IMR-90 (cell line): ENCODE results near the gene GSTT4. TPM values are rescaled to one million over a fixed set of nuclear protein-coding genes. Genes with fewer than 3 reads are reported as not detected.
A peak's percentile ranks its signal among the peaks of the same experiment; 100 is the strongest.

Experiments used
- ATAC-seq: fragments of 200-7000 bp; cut with Tn5 transposase; 2 replicates; pipeline ENCODE4 v1.9.1; 2020; ENCODE audit warnings: low read depth, mild to moderate bottlenecking, moderate library complexity
- BruUV-seq: library from RNA; stranded (reverse); fragments of 400-500 nt; replicated peaks from 2 replicates; lab custom pipeline; 2021; lab: Mats Ljungman, UMichigan
- CTCF ChIA-PET: fragments of 300-600 bp; formaldehyde crosslinking; extraction: SDS; loops from one replicate; lab custom pipeline; 2021; ENCODE audit warnings: antibody characterized with exemption; lab: Yijun Ruan, JAX
- POLR2A ChIA-PET: fragments of 300-600 bp; sonication (Branson Sonifier 250); formaldehyde crosslinking; loops from one replicate; lab custom pipeline; 2022; ENCODE audit warnings: antibody characterized with exemption; ENCODE audit not compliant: unreplicated experiment; lab: Charles Lee
- DNase-seq: peaks from one replicate; pipeline ENCODE4 v3.0.0; 2013
- H2AFZ ChIP-seq: replicated peaks from 2 replicates; pipeline ENCODE3; 2013; ENCODE audit warnings: low read length, mild to moderate bottlenecking; ENCODE audit not compliant: poor library complexity
- H2AK5ac ChIP-seq: 2 replicates; pipeline ENCODE4 v1.6.1; 2013; ENCODE audit warnings: low read depth, low read length, inconsistent platforms
- H2AK9ac ChIP-seq: replicated peaks from 2 replicates; pipeline ENCODE3; 2013; ENCODE audit warnings: mild to moderate bottlenecking, low read depth, low read length, moderate library complexity; ENCODE audit not compliant: poor library complexity
- H2BK120ac ChIP-seq: 2 replicates; pipeline ENCODE4 v1.6.1; 2013; ENCODE audit warnings: low read depth, low read length, inconsistent platforms
- H2BK15ac ChIP-seq: 3 replicates; pipeline ENCODE4 v1.6.1; 2013; ENCODE audit warnings: low read depth, low read length, inconsistent platforms
- H2BK20ac ChIP-seq: 2 replicates; pipeline ENCODE4 v1.6.1; 2013; ENCODE audit warnings: low read depth, mild to moderate bottlenecking, inconsistent platforms, low read length, moderate library complexity
- H2BK5ac ChIP-seq: 2 replicates; pipeline ENCODE4 v1.6.1; 2013; ENCODE audit warnings: mild to moderate bottlenecking, low read depth, low read length, inconsistent platforms; ENCODE audit not compliant: poor library complexity, severe bottlenecking
- H3K14ac ChIP-seq: replicated peaks from 2 replicates; pipeline ENCODE4 v1.6.1; 2013; ENCODE audit warnings: low read depth, low read length, inconsistent platforms
- H3K18ac ChIP-seq: 2 replicates; pipeline ENCODE4 v1.6.1; 2013; ENCODE audit warnings: low read depth, low read length, control low read depth
- H3K23ac ChIP-seq: 2 replicates; pipeline ENCODE4 v1.6.1; 2013; ENCODE audit warnings: low read depth, low read length, inconsistent platforms
- H3K27ac ChIP-seq: 2 replicates; pipeline ENCODE4 v1.5.1; 2013; ENCODE audit warnings: mild to moderate bottlenecking, control low read depth, low read length; ENCODE audit not compliant: insufficient read depth
- H3K27me3 ChIP-seq: 2 replicates; pipeline ENCODE4 v1.6.1; 2013; ENCODE audit warnings: low read length; ENCODE audit not compliant: control insufficient read depth, insufficient read depth
- H3K36me3 ChIP-seq: 2 replicates; pipeline ENCODE4 v1.6.1; 2013; ENCODE audit warnings: low read length, mixed read lengths; ENCODE audit not compliant: control insufficient read depth, insufficient read depth
- H3K4ac ChIP-seq: 2 replicates; pipeline ENCODE4 v1.6.1; 2013; ENCODE audit warnings: low read depth, low read length, inconsistent platforms
- H3K4me1 ChIP-seq: 2 replicates; pipeline ENCODE4 v1.6.1; 2013; ENCODE audit warnings: low read length, mixed read lengths; ENCODE audit not compliant: control insufficient read depth, insufficient read depth
- H3K4me2 ChIP-seq: 2 replicates; pipeline ENCODE4 v1.6.1; 2013; ENCODE audit warnings: low read depth, mild to moderate bottlenecking, control low read depth, low read length, moderate library complexity
- H3K4me3 ChIP-seq: 2 replicates; pipeline ENCODE4 v1.5.1; 2013; ENCODE audit warnings: low read depth, mild to moderate bottlenecking, control low read depth, low read length, moderate library complexity; ENCODE audit not compliant: insufficient read depth
- H3K56ac ChIP-seq: 2 replicates; pipeline ENCODE4 v1.6.1; 2013; ENCODE audit warnings: low read length, inconsistent platforms; ENCODE audit not compliant: insufficient read depth; ENCODE audit errors: extremely low read depth
- H3K79me1 ChIP-seq, 2 experiments: 2 replicates each; pipeline ENCODE4 v1.6.1; 2013; ENCODE audit warnings: low read length in 2 of 2, inconsistent platforms in 1 of 2, low read depth in 1 of 2
- H3K9ac ChIP-seq: 2 replicates; pipeline ENCODE4 v1.6.1; 2013; ENCODE audit warnings: low read depth, low read length, control low read depth
- H3K9me1 ChIP-seq: 2 replicates; pipeline ENCODE4 v1.6.1; 2013; ENCODE audit warnings: low read length, inconsistent platforms; ENCODE audit not compliant: insufficient read depth
- H3K9me3 ChIP-seq: 2 replicates; pipeline ENCODE4 v1.6.1; 2013; ENCODE audit warnings: low read length; ENCODE audit not compliant: control insufficient read depth, insufficient read depth
- H4K20me1 ChIP-seq: 2 replicates; pipeline ENCODE4 v1.6.1; 2013; ENCODE audit warnings: low read length, inconsistent platforms; ENCODE audit not compliant: insufficient read depth
- H4K5ac ChIP-seq: 2 replicates; pipeline ENCODE4 v1.6.1; 2013; ENCODE audit warnings: mild to moderate bottlenecking, low read depth, low read length, control low read depth
- H4K8ac ChIP-seq, 2 experiments: 2 replicates each; pipeline ENCODE4 v1.6.1; 2013; ENCODE audit warnings: low read depth in 2 of 2, low read length in 2 of 2, control low read depth in 1 of 2, inconsistent platforms in 1 of 2
- H4K91ac ChIP-seq: 2 replicates; pipeline ENCODE4 v1.6.1; 2013; ENCODE audit warnings: low read depth, low read length, inconsistent platforms; ENCODE audit not compliant: insufficient read depth
- BHLHE40 ChIP-seq: fragments of 150-350 bp; IDR thresholded peaks from 2 replicates; pipeline ENCODE4 v1.6.1; 2016; ENCODE audit warnings: mild to moderate bottlenecking, low read depth, low read length
- CEBPB ChIP-seq: IDR thresholded peaks from 2 replicates; pipeline ENCODE4 v1.6.1; 2012; ENCODE audit warnings: low read depth, low read length, improper control_type of control experiment
- CHD1 ChIP-seq: IDR thresholded peaks from 2 replicates; pipeline ENCODE4 v1.6.1; 2012; ENCODE audit warnings: low read depth, low read length, improper control_type of control experiment
- CTCF ChIP-seq: conservative IDR thresholded peaks from 2 replicates; pipeline ENCODE4 v1.5.1; 2012; ENCODE audit warnings: mild to moderate bottlenecking, low read depth, low read length, improper control_type of control experiment
- ELK1 ChIP-seq: fragments of 150-350 bp; IDR thresholded peaks from 2 replicates; pipeline ENCODE4 v1.6.1; 2016; ENCODE audit warnings: low read depth, mild to moderate bottlenecking, low read length, moderate library complexity, borderline replicate concordance
- FOS ChIP-seq: fragments of 150-350 bp; IDR thresholded peaks from 2 replicates; pipeline ENCODE4 v1.6.1; 2016; ENCODE audit warnings: low read depth, low read length
- MAFK ChIP-seq: IDR thresholded peaks from 2 replicates; pipeline ENCODE4 v1.6.1; 2012; ENCODE audit warnings: low read depth, low read length, improper control_type of control experiment
- MAZ ChIP-seq: IDR thresholded peaks from 2 replicates; pipeline ENCODE4 v1.6.1; 2012; ENCODE audit warnings: low read depth, mild to moderate bottlenecking, low read length, improper control_type of control experiment, moderate library complexity, borderline replicate concordance
- MXI1 ChIP-seq: IDR thresholded peaks from 2 replicates; pipeline ENCODE4 v1.6.1; 2012; ENCODE audit warnings: low read depth, mild to moderate bottlenecking, low read length, moderate library complexity, borderline replicate concordance
- NFE2L2 ChIP-seq: fragments of 150-350 bp; IDR thresholded peaks from 2 replicates; pipeline ENCODE4 v1.6.1; 2016; ENCODE audit warnings: low read depth, mild to moderate bottlenecking, low read length
- POLR2A ChIP-seq: IDR thresholded peaks from 2 replicates; pipeline ENCODE4 v1.6.1; 2012; ENCODE audit warnings: mild to moderate bottlenecking, low read depth, low read length
- RAD21 ChIP-seq: IDR thresholded peaks from 2 replicates; pipeline ENCODE4 v1.6.1; 2012; ENCODE audit warnings: low read length, improper control_type of control experiment
- RCOR1 ChIP-seq: IDR thresholded peaks from 2 replicates; pipeline ENCODE4 v1.6.1; 2012; ENCODE audit warnings: mild to moderate bottlenecking, low read length, improper control_type of control experiment; ENCODE audit not compliant: insufficient replicate concordance
- RFX5 ChIP-seq: IDR thresholded peaks from 2 replicates; pipeline ENCODE4 v1.8.0; 2012; ENCODE audit warnings: low read depth, mild to moderate bottlenecking, low read length, moderate library complexity
- SMC3 ChIP-seq: fragments of 150-350 bp; IDR thresholded peaks from 2 replicates; pipeline ENCODE4 v1.6.1; 2016; ENCODE audit warnings: low read depth, mild to moderate bottlenecking, antibody characterized with exemption, low read length, moderate library complexity
- USF2 ChIP-seq: fragments of 150-350 bp; IDR thresholded peaks from 2 replicates; pipeline ENCODE4 v1.6.1; 2017; ENCODE audit warnings: mild to moderate bottlenecking, antibody characterized with exemption, low read length, low read depth
- WGBS, 2 experiments: methylation state at CpG; one replicate each; pipeline versions ENCODE4 v1.1.5 to v1.1.7; 2013; ENCODE audit warnings: missing lambda C conversion rate in 2 of 2; ENCODE audit not compliant: insufficient read length in 1 of 2; ENCODE audit errors: extremely low coverage in 2 of 2; 5-methylcytosine and 5-hydroxymethylcytosine counted together
- dilution Hi-C: fragments of 300-500 bp; cut with HindIII; formaldehyde crosslinking; loops from one replicate; pipeline ENCODE4 v1.14.3; 2018; ENCODE audit warnings: low sequenced_read_pairs; ENCODE audit not compliant: unreplicated experiment
- in situ Hi-C: fragments of 300-500 bp; cut with MboI; formaldehyde crosslinking; loops from 3 replicates; pipeline ENCODE4 v1.14.3; 2019; ENCODE audit warnings: low sequenced_read_pairs, inconsistent platforms, mixed read lengths
- intact Hi-C: fragments of 100-400 bp; cut with micrococcal nuclease; formaldehyde crosslinking; loops from 2 replicates; pipeline ENCODE4 v1.10.0; 2022
- polyA plus RNA-seq, 3 experiments: library from polyadenylated mRNA; depleted of rRNA; stranded (reverse); fragments of >200 nt; gene quantifications; 2 replicates each; pipeline ENCODE4 v1.2.3, GENCODE V29; 2012; ENCODE audit warnings: low replicate concordance in 1 of 3
- total RNA-seq: library from RNA; depleted of rRNA; stranded (reverse); fragments of >200 nt; gene quantifications from 2 replicates; pipeline ENCODE4 v1.2.3, GENCODE V29; 2012

Gene GSTT4
- total and polyA plus RNA-seq, 2 of the 4 experiments (the other 2 are of a cell fraction): not detected

GRCh38 chr22:24011735-24012068 lies 6.4 kb upstream of the GSTT4 start:
- intact Hi-C loops: loop anchor here (1.0 to 10.0 kb wide), 3 partner anchors 49 to 135 kb away; no protein-coding TSS in a partner anchor
- DNase-seq (no peak), ATAC-seq (no peak; the same call in 1 of the 2 replicates)
- peak overlapping the region; percentile 52 for H3K4me3 ChIP-seq
- H2AK9ac ChIP-seq: peak overlapping the region; percentile 91
- H3K18ac ChIP-seq: 0 out of 2 replicates have a peak overlapping the region, but pooled peaks have one; percentile 5
- peak overlapping the region; percentile 24; the same call in 1 of the 2 replicates for H4K91ac ChIP-seq
- no peak overlapping the region for H2BK5ac ChIP-seq
- H3K79me1 ChIP-seq: peaks cover 16 to 40% of the 10 kb centered on the region in 2 experiments
- H3K36me3 ChIP-seq: no peaks in the 10 kb centered on the region
- peak overlapping the region; percentile 82 for H3K9ac ChIP-seq
- H3K9me1 ChIP-seq: peaks cover 3% of the 10 kb centered on the region; the same call in 1 of the 2 replicates
- WGBS, 2 experiments: 10% methylated on average over 2 of the region's 10 CpGs; no CpG with 5 or more reads in 1 of the 2 experiments
- in situ Hi-C loops: no loop called here
- H3K27me3 ChIP-seq: no peaks in the 10 kb centered on the region; the same call in 1 of the 2 replicates
- peak overlapping the region; percentile 99 for H2AFZ ChIP-seq
- H2AK5ac ChIP-seq: no peak overlapping the region; the same call in 1 of the 2 replicates
- no TSS peak for BruUV-seq
- H3K56ac ChIP-seq: no peak overlapping the region
- no peaks in the 10 kb centered on the region for H3K9me3 ChIP-seq
- POLR2A ChIA-PET: no interaction called here
- H3K14ac ChIP-seq: peak overlapping the region; percentile 14; the same call in 1 of the 2 replicates
- TF ChIP-seq ELK1 (no peak), CHD1 (no peak), MAZ (no peak), POLR2A (no peak), FOS (no peak), CTCF (no peak), NFE2L2 (no peak), BHLHE40 (no peak), USF2 (no peak), CEBPB (no peak), SMC3 (no peak), RCOR1 (no peak), MAFK (no peak), RFX5 (no peak), RAD21 (no peak), MXI1 (no peak)
- peak overlapping the region; percentile 9; the same call in 1 of the 2 replicates for H4K5ac ChIP-seq
- H3K4ac ChIP-seq: peak overlapping the region; percentile 72
- H2BK20ac ChIP-seq: no peak overlapping the region
- no peak overlapping the region for H2BK15ac ChIP-seq
- dilution Hi-C loops: no loop called here
- H3K4me2 ChIP-seq: peak overlapping the region; percentile 95
- CTCF ChIA-PET: no interaction called here
- peak overlapping the region; percentile 13 for H3K27ac ChIP-seq
- no peak overlapping the region for H2BK120ac ChIP-seq
- H3K4me1 ChIP-seq: peaks cover 3% of the 10 kb centered on the region; the same call in 1 of the 2 replicates
- peaks cover 4% of the 10 kb centered on the region; the same call in 1 of the 2 replicates for H4K20me1 ChIP-seq
- peak overlapping the region; percentile 64 for H3K23ac ChIP-seq
- H4K8ac ChIP-seq: peak overlapping the region; percentile 65 to 72; a peak in 2 of 4 replicates
